ENCODE data around the gene TRAK1.

DNA sequence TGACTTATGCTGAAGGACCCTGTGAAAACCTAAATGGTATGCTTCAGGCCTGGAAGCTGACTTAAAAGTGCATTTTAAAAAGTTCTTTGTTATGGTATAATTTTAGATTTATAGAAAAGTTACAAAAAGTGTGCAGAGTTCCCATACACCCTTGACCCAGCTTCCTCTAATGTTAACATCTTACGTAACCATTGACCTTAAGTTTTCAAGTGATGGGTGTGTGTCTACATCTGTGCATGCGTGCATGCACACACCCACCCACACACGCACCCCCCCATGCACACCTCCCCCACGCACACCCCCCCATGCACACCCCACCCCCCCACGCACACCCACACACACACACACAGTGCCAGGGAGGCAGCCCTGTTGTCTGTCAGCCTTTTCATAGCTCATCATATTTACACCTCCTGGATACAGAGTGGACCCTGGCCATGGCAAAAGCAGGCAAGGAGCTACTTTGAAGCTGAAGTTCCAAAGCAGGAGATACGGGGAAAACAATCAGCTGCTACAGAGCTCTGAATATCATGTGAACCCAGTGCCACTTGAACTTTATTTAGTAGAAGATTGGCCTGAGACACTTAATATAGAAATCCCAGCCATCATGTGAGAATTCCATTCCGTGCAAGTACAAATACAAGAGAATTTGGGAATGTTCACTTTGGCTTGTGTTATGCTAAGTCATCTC, 30.0 kb upstream of the TRAK1 start:
- TF ChIP-seq, protein P1, sequence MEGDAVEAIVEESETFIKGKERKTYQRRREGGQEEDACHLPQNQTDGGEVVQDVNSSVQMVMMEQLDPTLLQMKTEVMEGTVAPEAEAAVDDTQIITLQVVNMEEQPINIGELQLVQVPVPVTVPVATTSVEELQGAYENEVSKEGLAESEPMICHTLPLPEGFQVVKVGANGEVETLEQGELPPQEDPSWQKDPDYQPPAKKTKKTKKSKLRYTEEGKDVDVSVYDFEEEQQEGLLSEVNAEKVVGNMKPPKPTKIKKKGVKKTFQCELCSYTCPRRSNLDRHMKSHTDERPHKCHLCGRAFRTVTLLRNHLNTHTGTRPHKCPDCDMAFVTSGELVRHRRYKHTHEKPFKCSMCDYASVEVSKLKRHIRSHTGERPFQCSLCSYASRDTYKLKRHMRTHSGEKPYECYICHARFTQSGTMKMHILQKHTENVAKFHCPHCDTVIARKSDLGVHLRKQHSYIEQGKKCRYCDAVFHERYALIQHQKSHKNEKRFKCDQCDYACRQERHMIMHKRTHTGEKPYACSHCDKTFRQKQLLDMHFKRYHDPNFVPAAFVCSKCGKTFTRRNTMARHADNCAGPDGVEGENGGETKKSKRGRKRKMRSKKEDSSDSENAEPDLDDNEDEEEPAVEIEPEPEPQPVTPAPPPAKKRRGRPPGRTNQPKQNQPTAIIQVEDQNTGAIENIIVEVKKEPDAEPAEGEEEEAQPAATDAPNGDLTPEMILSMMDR (IDR thresholded peaks at IDR 0.05; ENCODE audit: low read length): no peak
- no peak for TF ChIP-seq EZH2phosphoT487 (IDR thresholded peaks at IDR 0.05; ENCODE audit: low read length)
- no peak for TF ChIP-seq EZH2 (optimal IDR thresholded peaks at IDR 0.05; ENCODE audit: low read depth, low read length)

Measured in MM.1S (cell line).